Psoas muscle (tissue), 8 donors: ENCODE measurements around the gene DIP2C. TPM values are rescaled to one million over a fixed set of nuclear protein-coding genes. Genes with fewer than 3 reads are reported as not detected.
A peak's percentile ranks its signal among the peaks of the same experiment; 100 is the strongest.

Experiments
- ATAC-seq, 4 donors: fragments of 200-7000 bp; cut with Tn5 transposase; one replicate each; pipeline ENCODE4 v1.9.1; 2020; ENCODE audit warnings: moderate library complexity in 3 of 4, mild to moderate bottlenecking in 2 of 4
- DNase-seq, 2 donors: peaks; one replicate each; pipeline ENCODE4 v3.0.0-alpha.2; 2020
- H3K27ac ChIP-seq: fragments of 200-600 bp; one replicate; pipeline ENCODE4 v1.8.0; 2022
- H3K27me3 ChIP-seq, 3 donors: fragments of 200-600 bp in 1 of 3; one replicate each; pipeline versions ENCODE4 v1.6.1 to v1.8.0; 2013 to 2022; ENCODE audit warnings: low read length in 2 of 3, mild to moderate bottlenecking in 2 of 3, moderate library complexity in 1 of 3; ENCODE audit not compliant: insufficient read depth in 3 of 3
- H3K36me3 ChIP-seq, 2 donors: fragments of 200-600 bp in 1 of 2; one replicate each; pipeline versions ENCODE4 v1.6.1 to v1.8.0; 2013 to 2022; ENCODE audit warnings: low read depth in 1 of 2, mild to moderate bottlenecking in 1 of 2, moderate library complexity in 1 of 2; ENCODE audit not compliant: insufficient read depth in 1 of 2
- H3K4me1 ChIP-seq: fragments of 200-600 bp; one replicate; pipeline ENCODE4 v1.8.0; 2022
- H3K4me3 ChIP-seq: fragments of 200-600 bp; one replicate; pipeline ENCODE4 v1.8.0; 2022; ENCODE audit warnings: mild to moderate bottlenecking
- H3K9me3 ChIP-seq: fragments of 200-600 bp; one replicate; pipeline ENCODE4 v1.8.0; 2022
- WGBS, 3 donors: extraction: QIAGEN DNeasy Blood & Tissue Kit; methylation state at CpG; one replicate each; pipeline versions ENCODE4 v1.1.6 to v1.1.7; 2013; 5-methylcytosine and 5-hydroxymethylcytosine counted together
- intact Hi-C, 2 donors: fragments of 100-400 bp; cut with DNase I; formaldehyde crosslinking; loops; one replicate each; pipeline versions ENCODE4 v1.11.0 to v1.14.2; 2022
- polyA plus RNA-seq, 3 donors: library from polyadenylated mRNA; stranded (reverse); fragments of 200-250 nt; gene quantifications; one replicate each; pipeline ENCODE4 v1.2.3, GENCODE V29; 2013
- total RNA-seq, 4 donors: library from RNA; stranded (reverse); fragmentation: NEBNext Ultra II Directional in 2 of 4; extraction: Animal tissue kit (Norgen Biotek cat#: 25700) in 2 of 4; gene quantifications; one replicate each; pipeline versions ENCODE4 v1.2.1 to v1.2.4, GENCODE V29; 2021 to 2023
- TF ChIP-seq, protein P1 (sequence below): fragments of 200-600 bp; IDR thresholded peaks from one replicate; pipeline ENCODE4 v1.8.0; 2022; ENCODE audit warnings: antibody characterized with exemption
- donor health status: healthy with polysubstance abuse.
- donor health status: DM: no; HTN: no; CAD: no; lungs with moderate emphysema.
- donor health status: Bipolar disorder and iron deficiency.
- donor health status: healthy.
- donor health status: DM: yes; HTN: yes; CAD: no.
- donor health status: DM: no; HTN: no; CAD: no.
- donor health status: DM: no; HTN: no; CAD: no.
- donor health status: DM: yes; HTN: yes; CAD: no.

Gene DIP2C
- total and polyA plus RNA-seq, 7 donors: 7.7 to 32.0 (median 25.0) TPM

DNA sequence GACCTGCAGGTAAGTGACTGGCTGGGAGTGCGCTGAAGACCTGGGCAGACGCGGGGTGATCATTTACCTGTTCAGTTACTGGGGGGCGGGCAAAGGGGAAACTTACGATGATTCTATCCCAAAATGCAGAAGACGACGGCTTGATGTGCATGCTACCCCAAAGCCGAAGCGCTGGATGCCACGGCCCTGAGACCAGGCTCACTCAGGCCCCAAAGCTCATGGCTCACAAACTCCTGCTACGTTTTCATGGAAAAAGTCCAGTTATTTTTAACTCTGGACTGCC, 200.6 kb downstream of the DIP2C start:
- Histone ChIP-seq H3K4me1 (peaks cover 58% of the 10 kb centered on the region), H3K4me3 (no peak overlapping the region), H3K9me3 (no peaks in the 10 kb centered on the region), H3K36me3 (no peaks in the 10 kb centered on the region), H3K27ac (peak overlapping the region; percentile 51), H3K27me3 (no peaks in the 10 kb centered on the region)
- 78 to 84% (median 79%) methylated on average over 11 of the region's 11 CpGs for WGBS, 3 donors
- no peak for ATAC-seq
- intact Hi-C loops: no loop called here
- peak in 1 of 2 donors; percentile 41 for DNase-seq
- TF ChIP-seq, protein P1, sequence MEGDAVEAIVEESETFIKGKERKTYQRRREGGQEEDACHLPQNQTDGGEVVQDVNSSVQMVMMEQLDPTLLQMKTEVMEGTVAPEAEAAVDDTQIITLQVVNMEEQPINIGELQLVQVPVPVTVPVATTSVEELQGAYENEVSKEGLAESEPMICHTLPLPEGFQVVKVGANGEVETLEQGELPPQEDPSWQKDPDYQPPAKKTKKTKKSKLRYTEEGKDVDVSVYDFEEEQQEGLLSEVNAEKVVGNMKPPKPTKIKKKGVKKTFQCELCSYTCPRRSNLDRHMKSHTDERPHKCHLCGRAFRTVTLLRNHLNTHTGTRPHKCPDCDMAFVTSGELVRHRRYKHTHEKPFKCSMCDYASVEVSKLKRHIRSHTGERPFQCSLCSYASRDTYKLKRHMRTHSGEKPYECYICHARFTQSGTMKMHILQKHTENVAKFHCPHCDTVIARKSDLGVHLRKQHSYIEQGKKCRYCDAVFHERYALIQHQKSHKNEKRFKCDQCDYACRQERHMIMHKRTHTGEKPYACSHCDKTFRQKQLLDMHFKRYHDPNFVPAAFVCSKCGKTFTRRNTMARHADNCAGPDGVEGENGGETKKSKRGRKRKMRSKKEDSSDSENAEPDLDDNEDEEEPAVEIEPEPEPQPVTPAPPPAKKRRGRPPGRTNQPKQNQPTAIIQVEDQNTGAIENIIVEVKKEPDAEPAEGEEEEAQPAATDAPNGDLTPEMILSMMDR: no peak

DNA sequence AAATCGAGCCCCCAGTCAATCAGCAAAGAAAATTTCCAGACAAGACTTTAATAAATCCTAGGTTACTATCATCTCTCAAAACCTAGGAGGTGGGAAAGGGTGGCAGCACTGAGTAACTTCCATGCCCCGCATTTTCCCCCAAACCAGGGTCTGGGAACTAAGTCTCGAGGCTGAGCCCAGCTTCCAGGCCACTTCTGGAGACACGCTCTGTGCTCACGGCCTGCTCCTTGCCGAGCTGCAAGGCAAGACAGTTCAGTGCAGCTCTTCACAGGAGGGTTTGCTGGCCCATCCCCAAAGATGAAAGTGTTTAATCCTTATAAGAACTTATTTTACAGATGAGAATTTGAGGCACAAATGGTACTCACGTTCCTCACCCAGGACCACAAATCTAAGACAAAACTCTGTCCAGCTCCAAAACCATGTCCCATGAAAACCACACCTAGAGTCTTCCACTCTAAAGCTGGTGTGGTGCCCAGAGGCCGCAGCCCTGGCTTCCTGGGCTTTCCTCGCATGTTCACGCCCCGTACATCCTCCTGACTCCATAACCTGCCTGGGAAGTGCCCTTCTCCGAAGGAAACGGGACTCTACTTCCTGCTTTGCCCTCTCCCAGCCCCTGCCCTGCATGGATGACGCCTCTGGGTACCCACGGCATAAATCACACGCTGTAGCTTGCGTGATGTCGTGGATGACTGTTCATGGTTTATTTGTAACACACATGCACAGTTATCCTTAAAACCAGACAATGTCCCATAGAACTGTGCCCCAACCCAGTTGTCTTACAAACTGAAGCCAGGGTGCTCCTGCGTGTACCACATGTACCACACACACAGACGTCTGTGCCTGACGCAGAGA, 201.2 kb downstream of the DIP2C start:
- Histone ChIP-seq H3K4me1 (peaks cover 60% of the 10 kb centered on the region), H3K36me3 (no peaks in the 10 kb centered on the region), H3K9me3 (no peaks in the 10 kb centered on the region), H3K4me3 (no peak overlapping the region), H3K27me3 (no peaks in the 10 kb centered on the region), H3K27ac (peak overlapping the region; percentile 51)
- WGBS, 3 donors: 90 to 93% (median 92%) methylated on average over 21 of the region's 21 CpGs
- TF ChIP-seq, protein P1: no peak
- intact Hi-C loops: no loop called here
- DNase-seq: peak in 1 of 2 donors; percentile 46
- no peak for ATAC-seq

DNA sequence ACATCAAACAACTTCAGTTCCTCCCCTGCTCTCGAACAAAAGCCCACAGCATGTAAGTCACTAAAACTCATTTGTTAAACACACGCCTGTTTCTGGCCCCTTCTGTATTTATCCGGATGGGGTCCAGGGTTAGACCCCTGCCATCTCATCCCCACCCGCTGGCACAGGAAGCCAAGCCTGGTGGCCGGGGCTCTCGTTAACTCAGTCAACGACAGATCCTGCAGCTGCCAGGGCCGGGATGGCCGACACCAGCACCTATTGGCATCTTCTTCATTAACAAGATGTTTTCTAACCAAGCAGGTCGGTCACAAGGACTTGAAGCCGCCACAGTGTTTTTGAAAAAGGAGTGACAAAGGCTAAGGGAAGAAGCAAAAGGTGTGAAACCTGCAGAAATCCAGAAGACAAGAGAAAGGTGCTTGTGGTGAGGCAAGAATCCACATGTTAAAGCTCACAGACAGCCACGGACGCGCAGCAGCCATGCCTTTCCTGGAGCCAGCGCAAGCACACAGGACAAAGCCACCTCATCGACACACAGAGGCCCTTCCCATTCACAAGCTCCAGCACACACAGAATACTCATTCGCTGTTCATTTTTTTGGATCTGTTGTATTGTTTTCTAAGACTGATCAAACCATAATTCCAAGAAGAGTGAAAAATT, 202.7 kb downstream of the DIP2C start:
- TF ChIP-seq, protein P1: no peak
- WGBS, 3 donors: 91 to 93% (median 92%) methylated on average over 17 of the region's 17 CpGs
- Histone ChIP-seq H3K36me3 (no peaks in the 10 kb centered on the region), H3K4me3 (no peak overlapping the region), H3K4me1 (peaks cover 60% of the 10 kb centered on the region), H3K27me3 (no peaks in the 10 kb centered on the region), H3K27ac (peak overlapping the region; percentile 15), H3K9me3 (no peaks in the 10 kb centered on the region)
- DNase-seq (peak in 1 of 2 donors; percentile 51), ATAC-seq (no peak)
- intact Hi-C loops: no loop called here

DNA sequence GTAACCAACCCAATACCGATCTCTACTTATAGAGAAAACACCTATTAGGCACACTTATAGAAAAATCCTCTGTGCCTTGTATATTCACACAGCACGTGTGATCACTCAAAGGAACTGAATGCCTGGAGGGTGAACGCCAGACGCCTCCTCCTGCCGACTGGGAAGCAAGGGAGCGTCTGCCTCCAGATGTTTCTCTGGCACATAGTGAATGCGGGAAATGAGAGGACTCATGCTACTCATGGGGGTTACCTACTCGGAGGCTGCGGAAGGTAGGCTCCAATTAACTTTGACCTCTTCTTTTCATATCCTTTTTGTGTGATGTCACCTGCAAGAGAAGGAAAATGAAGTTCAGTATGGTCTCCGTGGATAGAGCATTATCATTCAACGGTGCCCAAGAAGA, 203.3 kb downstream of the DIP2C start:
- peaks cover 59% of the 10 kb centered on the region for H3K4me1 ChIP-seq
- TF ChIP-seq, protein P1: no peak
- H3K27me3 ChIP-seq: no peaks in the 10 kb centered on the region
- H3K4me3 ChIP-seq: no peak overlapping the region
- no peaks in the 10 kb centered on the region for H3K9me3 ChIP-seq
- H3K36me3 ChIP-seq: no peaks in the 10 kb centered on the region
- peak overlapping the region; percentile 75 for H3K27ac ChIP-seq
- 61 to 74% (median 62%) methylated on average over 11 of the region's 11 CpGs for WGBS, 3 donors
- intact Hi-C loops: no loop called here
- peak in 1 of 2 donors; percentile 51 for DNase-seq
- ATAC-seq: no peak
